AG04450 (cell line): ENCODE measurements around the gene RASGRP2. TPM values are rescaled to one million over a fixed set of nuclear protein-coding genes. Genes with fewer than 3 reads are reported as not detected.

Experiments
- CTCF ChIA-PET: fragments of 300-600, 350-600 bp; formaldehyde crosslinking; extraction: SDS; loops from one replicate; lab custom pipeline; 2022; ENCODE audit warnings: antibody characterized with exemption, inconsistent platforms; lab: Charles Lee
- POLR2A ChIA-PET: fragments of 350-600 bp; formaldehyde crosslinking; extraction: SDS; loops from one replicate; lab custom pipeline; 2021; ENCODE audit warnings: antibody characterized with exemption, inconsistent platforms; lab: Yijun Ruan, JAX
- DNase-seq: peaks from one replicate; pipeline ENCODE4 v3.0.0-alpha.2; 2011; ENCODE audit warnings: low read depth, low spot score
- H3K27ac ChIP-seq: one replicate; pipeline ENCODE4 v1.5.1; 2012; ENCODE audit warnings: low read depth, low read length, control low read depth
- H3K27me3 ChIP-seq: one replicate; pipeline ENCODE4 v1.6.0; 2012; ENCODE audit warnings: low read length; ENCODE audit not compliant: control insufficient read depth, insufficient read depth
- H3K4me3 ChIP-seq: 2 replicates; pipeline ENCODE4 v1.5.1; 2011; ENCODE audit warnings: mild to moderate bottlenecking, low read depth, low read length, control low read depth
- H3K9me3 ChIP-seq: 2 replicates; pipeline ENCODE4 v1.5.1; 2012; ENCODE audit warnings: low read length; ENCODE audit not compliant: control insufficient read depth, insufficient read depth
- polyA plus RNA-seq: library from polyadenylated mRNA; depleted of rRNA; stranded (reverse); fragments of >200 nt; gene quantifications from 2 replicates; pipeline ENCODE4 v1.2.3, GENCODE V29; 2011; rRNA removed
- TF ChIP-seq, protein P1 (sequence below): IDR thresholded peaks from 2 replicates; pipeline ENCODE4 v1.5.1; 2011; ENCODE audit warnings: low read depth, low read length, control low read depth, inconsistent platforms

The RASGRP2 gene
- polyA plus RNA-seq, 1 experiment, result 0.43 TPM

DNA sequence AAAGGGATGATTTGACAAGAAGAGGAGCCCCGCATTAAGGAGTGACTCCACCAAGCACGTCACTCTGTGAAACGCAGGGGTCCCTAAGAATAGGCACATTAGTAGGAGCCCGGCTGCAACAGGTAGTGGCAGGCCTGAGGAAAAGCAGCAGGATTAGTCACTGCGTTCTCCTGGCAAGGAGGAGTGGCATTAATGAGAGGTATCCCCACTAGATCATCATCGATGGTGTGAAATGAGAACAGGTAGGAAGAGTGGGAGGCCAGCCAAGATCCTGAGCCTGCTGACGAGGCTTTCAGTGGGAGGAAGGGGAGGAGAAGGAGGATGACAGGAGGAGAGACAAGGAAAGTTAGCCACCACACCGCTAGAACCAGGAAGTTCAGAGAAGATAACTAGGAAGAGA lies 59.6 kb downstream of the RASGRP2 start:
- ChIA-PET POLR2A (no interaction called here), CTCF (no interaction called here)
- no peak overlapping the region for H3K27ac ChIP-seq
- no peak overlapping the region for H3K4me3 ChIP-seq
- TF ChIP-seq, protein P1, sequence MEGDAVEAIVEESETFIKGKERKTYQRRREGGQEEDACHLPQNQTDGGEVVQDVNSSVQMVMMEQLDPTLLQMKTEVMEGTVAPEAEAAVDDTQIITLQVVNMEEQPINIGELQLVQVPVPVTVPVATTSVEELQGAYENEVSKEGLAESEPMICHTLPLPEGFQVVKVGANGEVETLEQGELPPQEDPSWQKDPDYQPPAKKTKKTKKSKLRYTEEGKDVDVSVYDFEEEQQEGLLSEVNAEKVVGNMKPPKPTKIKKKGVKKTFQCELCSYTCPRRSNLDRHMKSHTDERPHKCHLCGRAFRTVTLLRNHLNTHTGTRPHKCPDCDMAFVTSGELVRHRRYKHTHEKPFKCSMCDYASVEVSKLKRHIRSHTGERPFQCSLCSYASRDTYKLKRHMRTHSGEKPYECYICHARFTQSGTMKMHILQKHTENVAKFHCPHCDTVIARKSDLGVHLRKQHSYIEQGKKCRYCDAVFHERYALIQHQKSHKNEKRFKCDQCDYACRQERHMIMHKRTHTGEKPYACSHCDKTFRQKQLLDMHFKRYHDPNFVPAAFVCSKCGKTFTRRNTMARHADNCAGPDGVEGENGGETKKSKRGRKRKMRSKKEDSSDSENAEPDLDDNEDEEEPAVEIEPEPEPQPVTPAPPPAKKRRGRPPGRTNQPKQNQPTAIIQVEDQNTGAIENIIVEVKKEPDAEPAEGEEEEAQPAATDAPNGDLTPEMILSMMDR, result no peak
- H3K9me3 ChIP-seq, result no peaks in the 10 kb centered on the region
- no peak for DNase-seq
- H3K27me3 ChIP-seq, result peaks cover 46% of the 10 kb centered on the region

DNA sequence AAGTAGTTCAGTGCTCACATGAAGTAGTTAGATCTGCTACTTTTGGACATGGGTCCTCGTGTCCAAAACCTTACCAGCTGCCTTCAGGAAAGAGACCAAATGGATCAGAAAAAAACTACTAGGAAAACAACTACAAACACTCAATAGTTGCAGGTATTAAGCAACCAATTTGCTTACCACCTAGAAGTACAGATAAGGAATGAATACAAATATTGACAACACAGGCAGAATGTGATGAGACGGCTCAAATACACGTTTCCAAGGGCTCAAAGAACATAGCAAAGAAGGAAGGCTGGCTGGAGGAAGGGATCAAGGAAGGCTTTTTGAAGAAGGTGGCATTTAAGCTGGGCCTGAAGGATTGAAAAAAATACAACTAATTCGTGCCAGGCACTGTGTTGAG lies 62.8 kb downstream of the RASGRP2 start:
- Histone ChIP-seq H3K9me3 (no peaks in the 10 kb centered on the region), H3K27me3 (peaks cover 57% of the 10 kb centered on the region), H3K27ac (no peak overlapping the region), H3K4me3 (no peak overlapping the region)
- TF ChIP-seq, protein P1, result no peak
- DNase-seq, result no peak
- ChIA-PET POLR2A (no interaction called here), CTCF (no interaction called here)

DNA sequence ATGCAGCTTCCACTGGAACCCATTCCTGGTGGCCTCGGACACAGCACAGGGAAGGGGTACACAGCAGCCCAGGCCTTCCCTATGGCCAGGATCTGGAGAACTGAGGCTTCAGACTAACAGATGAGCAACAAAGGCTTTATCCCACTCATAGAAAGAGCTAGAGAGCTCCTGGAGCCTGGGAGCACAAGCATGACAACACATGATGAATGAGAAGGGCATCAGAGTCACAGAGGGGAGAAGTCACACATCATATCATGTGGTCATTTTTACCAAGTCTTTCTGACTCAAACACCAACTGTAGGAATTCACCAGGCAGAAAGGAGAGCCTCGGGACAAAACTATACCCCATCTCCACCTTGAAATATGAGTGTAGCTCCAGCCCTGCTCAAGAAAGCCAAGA lies 64.1 kb downstream of the RASGRP2 start:
- ChIA-PET CTCF (interaction anchor here (1.3 to 3.6 kb wide), 2 partner anchors 9 to 231 kb away, joined by 4 to 19 read pairs; no protein-coding TSS in a partner anchor), POLR2A (no interaction called here)
- Histone ChIP-seq H3K4me3 (no peak overlapping the region), H3K27me3 (peaks cover 60% of the 10 kb centered on the region), H3K9me3 (no peaks in the 10 kb centered on the region), H3K27ac (no peak overlapping the region)
- TF ChIP-seq, protein P1, result no peak
- no peak for DNase-seq

DNA sequence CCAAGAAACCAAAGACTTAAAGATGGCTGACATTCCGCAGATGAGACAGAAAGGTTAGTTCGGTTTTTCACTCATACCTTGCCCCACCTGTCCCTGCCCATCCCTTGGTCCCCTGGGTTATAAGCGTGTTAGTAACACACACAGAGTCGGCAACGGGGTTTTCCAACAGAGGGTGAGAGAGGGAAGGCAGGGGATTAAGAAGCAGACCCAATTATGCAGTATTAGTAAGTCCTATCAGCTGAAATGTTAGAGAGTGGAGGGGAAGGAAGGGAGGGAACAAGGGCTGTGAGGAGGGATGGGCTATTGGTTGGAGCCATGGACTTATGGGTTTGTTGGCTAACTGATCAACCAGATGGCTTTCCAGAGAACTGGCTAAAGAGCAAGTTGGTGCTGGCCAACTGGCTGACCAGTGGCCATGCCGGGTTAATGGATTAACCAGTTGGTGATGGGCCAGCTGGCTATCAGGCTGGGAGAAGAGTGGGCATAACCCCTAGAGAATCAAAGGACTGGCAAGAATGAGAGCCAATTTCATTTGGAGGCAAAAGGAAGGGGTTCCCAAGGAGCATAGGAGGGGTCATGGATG lies 66.4 kb downstream of the RASGRP2 start:
- no peak for DNase-seq
- H3K4me3 ChIP-seq, result no peak overlapping the region
- H3K9me3 ChIP-seq, result no peaks in the 10 kb centered on the region
- CTCF ChIA-PET, result interaction anchor here (3.6 kb wide), 1 partner anchor 11 kb away, joined by 19 read pairs; no protein-coding TSS in a partner anchor
- POLR2A ChIA-PET, result no interaction called here
- TF ChIP-seq, protein P1, result no peak
- H3K27ac ChIP-seq, result no peak overlapping the region
- peaks cover 56% of the 10 kb centered on the region for H3K27me3 ChIP-seq

Other genes with a start within 250 kb of the RASGRP2 start
- not detected in 2 replicates for gene SLC22A11, start 188.2 kb downstream of the RASGRP2 start, polyA plus RNA-seq
- gene SLC22A12, start 152.9 kb downstream of the RASGRP2 start, polyA plus RNA-seq, result not detected in 2 replicates
- gene NRXN2, start 20.9 kb downstream of the RASGRP2 start, polyA plus RNA-seq, result not detected in 2 replicates
- gene PYGM, start 15.8 kb upstream of the RASGRP2 start, polyA plus RNA-seq, result 0.14 and 0.20 TPM in 2 replicates
- 55.9 and 56.8 TPM in 2 replicates for gene SF1, start 34.4 kb upstream of the RASGRP2 start, polyA plus RNA-seq
- 9.9 and 14.1 TPM in 2 replicates for gene MAP4K2, start 59.1 kb upstream of the RASGRP2 start, polyA plus RNA-seq
- 15.0 and 22.3 TPM in 2 replicates for gene MEN1, start 66.4 kb upstream of the RASGRP2 start, polyA plus RNA-seq
- gene CDC42BPG, start 100.5 kb upstream of the RASGRP2 start, polyA plus RNA-seq, result 0.02 and 0.04 TPM in 2 replicates
- 56.1 and 77.7 TPM in 2 replicates for gene EHD1, start 134.5 kb upstream of the RASGRP2 start, polyA plus RNA-seq
- 3.7 and 5.1 TPM in 2 replicates for gene ATG2A, start 173.1 kb upstream of the RASGRP2 start, polyA plus RNA-seq
- gene PPP2R5B, start 180.5 kb upstream of the RASGRP2 start, polyA plus RNA-seq, result 11.2 and 16.6 TPM in 2 replicates
- gene GPHA2, start 191.8 kb upstream of the RASGRP2 start, polyA plus RNA-seq, result not detected in 2 replicates
- not detected in 2 replicates for gene MAJIN, start 228.0 kb upstream of the RASGRP2 start, polyA plus RNA-seq